Panc1 (cell line): ENCODE results near the gene TENM3. TPM values are rescaled to one million over a fixed set of nuclear protein-coding genes. Genes with fewer than 3 reads are reported as not detected.

Experiments used
- ATAC-seq: fragments of 200-7000 bp; cut with Tn5 transposase; 2 replicates; pipeline ENCODE4 v1.9.1; 2020; ENCODE audit warnings: mild to moderate bottlenecking, moderate library complexity
- BruUV-seq: library from RNA; stranded (reverse); fragments of 400-500 nt; replicated peaks from 2 replicates; lab custom pipeline; 2021; lab: Mats Ljungman, UMichigan
- CTCF ChIA-PET: fragments of 300-600 bp; sonication (Branson Sonifier 250); formaldehyde crosslinking; loops from one replicate; lab custom pipeline; 2022; ENCODE audit warnings: antibody characterized with exemption; lab: Charles Lee
- POLR2A ChIA-PET: fragments of 300-600 bp; sonication (Branson Sonifier 250); formaldehyde crosslinking; loops from one replicate; lab custom pipeline; 2022; ENCODE audit warnings: antibody characterized with exemption; lab: Charles Lee
- DNase-seq: peaks from one replicate; pipeline ENCODE4 v3.0.0-alpha.2; 2010; ENCODE audit warnings: low read depth, low spot score
- H3K27ac ChIP-seq: 2 replicates; pipeline ENCODE4 v1.5.1; 2011; ENCODE audit warnings: mild to moderate bottlenecking, low read length, inconsistent platforms
- H3K27me3 ChIP-seq: fragments of 200-500 bp; sonication (Bioruptor generic); 2 replicates; pipeline ENCODE4 v1.6.0; 2014; ENCODE audit warnings: low read length, inconsistent platforms; ENCODE audit not compliant: control insufficient read depth, insufficient read depth
- H3K36me3 ChIP-seq: fragments of 200-500 bp; sonication (Bioruptor generic); 2 replicates; pipeline ENCODE4 v1.5.1; 2014; ENCODE audit warnings: inconsistent platforms, mild to moderate bottlenecking, low read length, moderate library complexity; ENCODE audit not compliant: control insufficient read depth, insufficient read depth
- H3K4me1 ChIP-seq: 2 replicates; pipeline ENCODE4 v1.5.1; 2011; ENCODE audit warnings: inconsistent platforms, mild to moderate bottlenecking, low read length, moderate library complexity; ENCODE audit not compliant: control insufficient read depth, insufficient read depth
- H3K4me3 ChIP-seq, 2 experiments: 2 replicates each; pipeline ENCODE4 v1.5.1; 2011 to 2012; ENCODE audit warnings: low read depth in 2 of 2, low read length in 2 of 2, mild to moderate bottlenecking in 2 of 2, inconsistent platforms in 1 of 2, moderate library complexity in 1 of 2
- H3K9me3 ChIP-seq: fragments of 200-500 bp; sonication (Bioruptor generic); 2 replicates; pipeline ENCODE4 v1.5.1; 2014; ENCODE audit warnings: low read depth, mild to moderate bottlenecking, inconsistent platforms, low read length, moderate library complexity; ENCODE audit not compliant: control insufficient read depth, insufficient read depth
- POLR2AphosphoS5 ChIP-seq: IDR thresholded peaks from 2 replicates; pipeline ENCODE4 v1.6.1; 2012; ENCODE audit warnings: mild to moderate bottlenecking, low read depth, low read length, moderate library complexity
- REST ChIP-seq, 2 experiments: IDR thresholded peaks; 2 replicates each; pipeline ENCODE4 v1.6.1; 2011 to 2012; ENCODE audit warnings: low read depth in 2 of 2, control low read depth in 1 of 2, low read length in 1 of 2, mild to moderate bottlenecking in 1 of 2, moderate library complexity in 1 of 2; ENCODE audit not compliant: insufficient read depth in 1 of 2
- SIN3A ChIP-seq: IDR thresholded peaks from 2 replicates; pipeline ENCODE4 v1.6.1; 2012; ENCODE audit warnings: low read depth, mild to moderate bottlenecking, low read length, moderate library complexity, borderline replicate concordance; ENCODE audit not compliant: insufficient read depth
- TCF7L2 ChIP-seq: IDR thresholded peaks from 2 replicates; pipeline ENCODE4 v1.6.1; 2011; ENCODE audit warnings: mild to moderate bottlenecking, low read depth, low read length, inconsistent platforms
- in situ Hi-C: cut with HindIII; loops from 2 replicates; pipeline ENCODE4 v1.10.0; 2016; ENCODE audit warnings: low sequenced_read_pairs, low pct_unique_long_range_greater_than_20kb
- intact Hi-C: fragments of 100-400 bp; cut with micrococcal nuclease; formaldehyde crosslinking; loops from one replicate; pipeline ENCODE4 v1.10.0; 2022; ENCODE audit not compliant: unreplicated experiment
- total RNA-seq: library from RNA; stranded (reverse); gene quantifications from one replicate; pipeline ENCODE4 v1.2.1, GENCODE V29; 2021; ENCODE audit not compliant: unreplicated experiment
- TF ChIP-seq, protein P1 (sequence below): fragments of 450-650 bp; IDR thresholded peaks from 2 replicates; pipeline ENCODE4 v1.5.1; 2017; ENCODE audit warnings: mild to moderate bottlenecking

The TENM3 gene
- total RNA-seq, 1 experiment from 2014 or later: 0.95 TPM

DNA sequence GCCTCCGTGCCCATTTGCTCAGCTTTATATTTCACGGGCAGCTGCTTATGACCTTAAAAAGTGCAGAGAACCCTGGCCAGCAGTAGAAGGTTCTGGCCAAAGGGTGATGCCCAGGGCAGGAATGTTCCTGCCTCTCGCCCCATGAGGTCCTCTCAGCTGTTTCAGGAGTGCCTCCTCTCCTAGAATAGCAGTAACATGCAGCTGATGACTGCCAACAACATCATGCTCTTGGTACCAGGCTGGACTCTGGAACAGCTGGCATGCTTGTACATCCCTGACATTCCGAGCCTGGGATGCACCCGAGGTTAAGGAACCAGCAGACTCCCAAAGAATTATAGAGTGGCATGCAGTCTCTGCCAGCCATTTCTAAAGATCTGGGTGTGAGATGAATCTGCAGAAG is 11.7 kb upstream of the TENM3 start:
- Histone ChIP-seq H3K27me3 (no peaks in the 10 kb centered on the region), H3K4me1 (no peaks in the 10 kb centered on the region), H3K27ac (no peak overlapping the region), H3K9me3 (no peaks in the 10 kb centered on the region), H3K4me3 (no peak overlapping the region), H3K36me3 (no peaks in the 10 kb centered on the region)
- intact Hi-C loops (no loop called here), in situ Hi-C loops (no loop called here)
- DNase-seq: no peak
- POLR2A ChIA-PET: no interaction called here
- no TSS peak for BruUV-seq
- TF ChIP-seq POLR2AphosphoS5 (no peak), REST (IDR thresholded peaks at IDR 0.05; ENCODE audit: insufficient read depth in 1 of 2, low read depth in 2 of 2, low read length in 1 of 2) (no peak), SIN3A (no peak), TCF7L2 (no peak)
- TF ChIP-seq, protein P1, sequence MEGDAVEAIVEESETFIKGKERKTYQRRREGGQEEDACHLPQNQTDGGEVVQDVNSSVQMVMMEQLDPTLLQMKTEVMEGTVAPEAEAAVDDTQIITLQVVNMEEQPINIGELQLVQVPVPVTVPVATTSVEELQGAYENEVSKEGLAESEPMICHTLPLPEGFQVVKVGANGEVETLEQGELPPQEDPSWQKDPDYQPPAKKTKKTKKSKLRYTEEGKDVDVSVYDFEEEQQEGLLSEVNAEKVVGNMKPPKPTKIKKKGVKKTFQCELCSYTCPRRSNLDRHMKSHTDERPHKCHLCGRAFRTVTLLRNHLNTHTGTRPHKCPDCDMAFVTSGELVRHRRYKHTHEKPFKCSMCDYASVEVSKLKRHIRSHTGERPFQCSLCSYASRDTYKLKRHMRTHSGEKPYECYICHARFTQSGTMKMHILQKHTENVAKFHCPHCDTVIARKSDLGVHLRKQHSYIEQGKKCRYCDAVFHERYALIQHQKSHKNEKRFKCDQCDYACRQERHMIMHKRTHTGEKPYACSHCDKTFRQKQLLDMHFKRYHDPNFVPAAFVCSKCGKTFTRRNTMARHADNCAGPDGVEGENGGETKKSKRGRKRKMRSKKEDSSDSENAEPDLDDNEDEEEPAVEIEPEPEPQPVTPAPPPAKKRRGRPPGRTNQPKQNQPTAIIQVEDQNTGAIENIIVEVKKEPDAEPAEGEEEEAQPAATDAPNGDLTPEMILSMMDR: no peak
- CTCF ChIA-PET: no interaction called here
- ATAC-seq: no peak

DNA sequence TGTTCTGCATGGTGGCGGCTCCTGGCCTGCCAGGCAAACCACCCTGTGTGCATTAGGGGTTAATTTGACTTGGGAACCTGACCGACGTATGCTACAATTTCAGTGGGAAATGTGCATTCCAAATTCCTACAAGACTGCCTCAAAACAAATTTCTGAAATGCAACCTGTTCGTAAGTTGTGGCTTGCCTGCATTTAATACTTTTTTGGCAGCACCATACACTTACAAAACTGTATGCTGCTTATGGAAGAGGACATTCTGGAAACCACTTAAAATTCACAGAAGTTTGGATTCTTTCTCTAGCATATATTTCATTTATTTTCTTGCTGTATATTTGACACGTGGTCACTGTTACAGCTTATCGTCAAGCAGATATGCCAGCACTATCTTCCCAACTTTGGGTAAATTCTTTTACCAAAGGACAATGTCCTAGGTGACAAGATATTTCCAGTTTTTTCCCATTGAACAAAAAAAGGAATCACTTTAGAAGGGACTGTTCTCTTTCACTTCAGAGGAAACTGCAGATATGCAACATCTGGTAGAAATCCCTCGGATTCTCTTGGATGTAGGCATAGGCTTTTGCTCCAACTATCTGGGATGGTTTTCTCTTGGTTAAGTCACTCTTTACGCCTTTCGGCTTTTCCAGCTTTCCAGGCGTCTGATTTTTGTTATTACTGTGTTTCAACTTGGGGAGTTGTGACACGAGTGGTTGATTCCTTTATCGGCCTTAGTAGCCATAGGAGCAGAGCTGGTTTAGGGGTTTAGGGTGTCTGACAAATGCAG is 9.7 kb upstream of the TENM3 start:
- BruUV-seq: no TSS peak

More for the DNA sequence above, 9.7 kb upstream of the TENM3 start:
- POLR2A ChIA-PET: no interaction called here
- no peaks in the 10 kb centered on the region for H3K4me1 ChIP-seq
- no peak overlapping the region for H3K4me3 ChIP-seq
- TF ChIP-seq POLR2AphosphoS5 (no peak), REST (IDR thresholded peaks at IDR 0.05; ENCODE audit: insufficient read depth in 1 of 2, low read depth in 2 of 2, low read length in 1 of 2) (no peak), TCF7L2 (no peak), SIN3A (no peak)
- TF ChIP-seq, protein P1: no peak
- H3K9me3 ChIP-seq: no peaks in the 10 kb centered on the region
- DNase-seq: no peak
- intact Hi-C loops (no loop called here), in situ Hi-C loops (no loop called here)
- no peak for ATAC-seq
- H3K27ac ChIP-seq: no peak overlapping the region
- no peaks in the 10 kb centered on the region for H3K27me3 ChIP-seq
- H3K36me3 ChIP-seq: no peaks in the 10 kb centered on the region
- CTCF ChIA-PET: no interaction called here
